DMS 273 (cell line): ENCODE data around the gene ESRP2.

ENCODE experiments used
- DNase-seq: peaks from one replicate; lab custom pipeline; 2025; ENCODE audit not compliant: unreplicated experiment; lab: John Stamatoyannopoulos, UW

ESRP2 gene

GRCh38 chr16:68235887-68236136, at the start of gene ESRP2:
ESRP2 (minus strand) TSS chr16:68236127; CDS start chr16:68236045, 82 bp downstream.
- peak; percentile 52 for DNase-seq

GRCh38 chr16:68285683-68286082, 49.8 kb upstream of the ESRP2 start:
- no peak for DNase-seq

- DNase-seq = no peak
Observed at GRCh38 chr16:68284847-68285246, 48.9 kb upstream of the ESRP2 start.

GRCh38 chr16:68283801-68284598, 48.1 kb upstream of the ESRP2 start:
- DNase-seq = no peak

GRCh38 chr16:68283346-68283745, 47.4 kb upstream of the ESRP2 start:
- no peak for DNase-seq

GRCh38 chr16:68282064-68282452, 46.1 kb upstream of the ESRP2 start:
- DNase-seq = no peak

DNA sequence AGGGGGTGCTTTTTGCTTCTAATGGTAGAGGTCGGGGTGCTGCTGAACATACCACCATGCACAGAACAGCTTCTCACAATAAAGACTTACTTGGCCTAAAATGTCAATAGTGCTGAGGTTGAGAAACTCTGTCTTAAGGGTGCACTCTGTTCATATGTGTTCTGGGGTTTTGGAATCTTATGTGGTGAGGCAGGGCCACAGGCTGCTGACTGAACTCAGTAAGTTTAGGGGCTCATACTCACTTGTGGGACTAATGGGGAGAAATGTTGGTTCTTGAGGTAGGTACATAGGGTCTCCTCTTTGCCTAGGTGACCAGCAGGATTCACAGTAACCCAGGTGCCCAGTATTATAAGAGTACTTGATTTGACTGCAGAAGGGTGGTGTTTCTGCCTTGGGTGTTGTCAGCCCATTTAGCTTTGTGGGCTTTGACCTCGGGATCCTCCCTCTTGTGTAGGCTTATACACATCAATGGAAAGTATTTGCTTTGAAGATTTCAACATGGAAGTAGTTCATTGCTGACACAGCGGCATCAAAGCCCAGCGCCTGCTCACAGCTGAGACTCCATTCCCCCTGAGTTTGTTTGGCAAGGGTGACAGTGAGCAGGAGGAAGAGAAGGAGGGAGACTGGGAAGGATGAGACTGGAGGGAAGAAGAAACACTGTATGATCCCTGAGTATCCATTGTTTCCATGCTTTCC, 45.6 kb upstream of the ESRP2 start:
- DNase-seq = no peak

- DNase-seq = no peak
Observed at GRCh38 chr16:68279726-68280558, 44.0 kb upstream of the ESRP2 start.

DNA sequence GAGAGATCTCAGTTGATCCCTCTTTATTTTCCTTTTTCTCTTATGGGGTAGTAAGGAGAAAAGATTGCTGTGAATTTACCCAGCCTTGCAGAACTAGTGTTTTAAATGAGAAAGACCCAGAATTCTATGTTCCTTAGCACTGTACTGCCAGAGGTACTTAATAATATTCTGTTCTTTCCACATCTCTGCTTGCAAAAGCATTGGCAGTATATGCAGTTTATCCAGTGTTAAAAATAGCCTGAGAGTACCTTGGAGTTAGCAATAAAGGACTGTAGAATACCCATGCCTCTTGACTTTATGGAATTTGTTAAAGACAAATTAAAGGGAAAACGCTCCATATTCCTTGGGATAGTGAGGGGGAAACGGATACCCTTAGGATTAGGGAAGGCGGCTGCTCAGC, 40.3 kb upstream of the ESRP2 start:
- DNase-seq = no peak

GRCh38 chr16:68275611-68276191, 39.8 kb upstream of the ESRP2 start:
- peak; percentile 83 for DNase-seq

- DNase-seq = no peak
Observed at GRCh38 chr16:68274441-68274840, 38.5 kb upstream of the ESRP2 start.

DNA sequence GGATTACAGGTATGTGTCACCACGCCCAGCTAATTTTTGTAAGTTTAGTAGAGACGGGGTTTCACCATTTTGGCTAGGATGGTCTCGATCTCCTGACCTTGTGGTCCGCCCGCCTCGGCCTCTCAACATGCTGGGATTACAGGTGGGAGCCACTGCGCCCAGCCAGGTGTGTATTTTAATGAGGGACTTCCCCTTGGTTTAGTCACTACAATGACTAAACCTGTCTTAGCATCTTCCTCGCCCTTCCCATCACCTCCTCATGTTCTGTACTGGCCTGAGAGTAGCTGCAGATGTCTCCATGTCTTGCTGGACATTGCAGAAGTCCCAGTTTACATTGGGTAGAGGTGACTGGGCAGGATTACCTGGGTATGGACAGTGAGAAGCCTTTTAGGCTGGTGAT, 38.0 kb upstream of the ESRP2 start:
- no peak for DNase-seq

DNA sequence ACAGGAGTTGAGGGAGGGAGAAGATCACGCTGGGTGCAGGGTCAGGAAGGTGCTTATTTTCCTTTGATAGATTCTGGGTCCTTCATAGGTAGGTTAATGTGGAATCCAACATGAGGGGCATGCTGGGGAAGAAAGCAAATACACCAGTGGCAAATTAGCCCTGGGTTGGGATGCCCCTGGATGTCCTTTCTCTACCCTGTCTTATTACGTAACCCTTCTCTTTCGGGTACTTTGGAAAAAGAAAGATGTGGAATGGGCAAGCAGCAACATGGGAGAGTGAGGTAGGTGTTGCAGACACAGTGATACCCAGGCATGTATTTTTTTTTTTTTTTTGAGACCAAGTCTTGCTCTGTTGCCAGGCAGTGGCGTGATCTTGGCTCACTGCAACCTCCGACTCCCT, 37.5 kb upstream of the ESRP2 start:
- DNase-seq = no peak

DNA sequence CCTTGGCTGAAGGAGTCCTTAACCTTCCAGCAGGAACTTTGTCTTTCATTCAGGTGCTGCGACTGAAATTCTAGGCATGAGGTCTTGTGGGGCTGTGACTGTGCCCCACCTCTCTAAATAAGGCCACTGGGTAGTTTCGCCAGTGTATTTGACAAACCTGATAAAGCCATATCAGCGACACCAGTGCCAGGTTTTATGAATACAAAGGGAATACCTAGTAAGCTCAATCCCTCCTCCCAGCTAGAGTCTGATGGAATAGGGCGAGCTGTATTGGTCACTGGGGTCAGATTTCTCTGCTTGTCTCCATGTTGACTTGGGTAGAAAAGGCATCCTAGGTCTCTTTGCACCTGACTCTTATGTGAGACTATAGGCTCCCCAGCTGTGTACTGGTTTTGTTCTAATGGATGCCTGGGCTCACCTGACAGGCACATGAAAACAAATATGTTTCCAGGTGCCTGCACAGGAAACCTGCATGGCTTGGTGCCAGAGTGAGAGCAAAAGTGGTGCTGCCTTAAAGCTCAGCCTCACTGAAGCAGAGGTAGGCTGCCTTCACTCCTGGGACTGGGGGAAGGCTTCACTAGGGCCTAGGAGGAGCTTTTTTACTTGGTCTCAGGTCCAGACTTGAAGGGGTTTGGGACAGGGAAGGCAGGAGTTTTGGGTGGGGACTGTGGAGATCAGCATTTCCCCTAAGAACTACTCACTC, 36.7 kb upstream of the ESRP2 start:
- no peak for DNase-seq

GRCh38 chr16:68270353-68270752, 34.4 kb upstream of the ESRP2 start:
- no peak for DNase-seq

DNA sequence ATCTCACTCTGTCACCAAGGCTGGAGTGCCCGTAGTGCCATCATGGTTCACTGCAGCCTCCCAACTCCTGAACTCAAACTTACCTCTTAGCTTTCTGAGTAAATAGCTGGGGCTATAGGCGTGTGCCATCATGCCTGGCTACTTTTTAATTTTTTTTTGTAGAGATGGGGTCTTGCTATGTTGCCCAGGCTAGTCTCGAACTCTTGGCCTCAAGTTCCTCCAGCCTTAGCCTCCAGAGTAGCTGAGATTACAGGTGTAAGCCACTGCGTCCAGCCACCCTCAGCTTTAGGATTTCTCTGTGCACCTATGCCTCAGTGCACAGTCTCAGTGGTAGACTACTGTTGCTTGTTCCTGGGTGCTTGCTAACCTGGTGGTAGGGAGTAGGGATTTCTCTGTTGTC, 33.9 kb upstream of the ESRP2 start:
- DNase-seq = no peak

- DNase-seq = peak; percentile 79
Observed at GRCh38 chr16:68267612-68268405, 31.9 kb upstream of the ESRP2 start.

DNA sequence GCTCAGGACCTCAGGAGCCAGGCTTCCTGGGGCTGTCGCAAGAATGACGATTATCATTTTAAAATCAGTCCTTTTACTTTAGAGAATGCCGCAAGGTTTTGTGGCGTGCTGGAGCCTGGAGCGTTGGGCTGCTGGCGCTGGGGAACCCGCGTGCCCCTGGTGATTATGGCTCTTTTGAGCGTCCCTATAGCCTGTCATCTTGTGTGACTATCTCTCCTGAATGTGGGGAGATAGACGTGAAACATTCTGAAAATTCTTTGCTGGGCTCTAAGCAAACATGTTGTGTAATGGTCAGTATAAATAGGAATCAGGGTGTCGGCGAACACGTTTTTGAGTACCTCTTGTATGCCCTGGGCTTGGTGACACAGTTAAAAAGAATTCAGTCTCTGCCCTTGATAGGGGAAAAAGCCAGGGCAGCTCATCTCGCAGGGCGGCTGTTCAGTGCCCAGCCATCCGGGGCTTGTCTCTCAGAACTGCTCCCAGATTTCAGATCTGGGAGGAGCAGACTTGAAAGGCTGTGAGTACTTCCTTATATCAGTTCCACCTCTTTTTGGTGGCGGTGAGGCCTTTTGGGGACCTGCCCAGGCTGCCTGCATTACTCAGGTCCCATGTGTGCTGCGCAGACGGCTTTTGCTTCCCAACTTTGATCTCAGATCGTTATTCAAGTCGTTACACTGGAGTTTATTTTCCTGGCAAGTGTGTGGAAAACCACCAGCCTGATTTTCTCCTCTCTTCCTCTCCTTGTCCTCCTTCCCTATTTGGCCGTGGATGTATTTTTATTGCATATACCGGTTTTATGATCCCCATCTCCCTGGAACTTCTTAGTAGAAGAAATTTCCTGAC, 29.4 kb upstream of the ESRP2 start:
- DNase-seq = peak; percentile 80
